K562 (cell line): ENCODE data around the gene STPG4. TPM values are rescaled to one million over a fixed set of nuclear protein-coding genes. Genes with fewer than 3 reads are reported as not detected.

Source experiments
- ARID1B ChIP-seq: fragments of 450-650 bp; IDR thresholded peaks from 2 replicates; pipeline ENCODE4 v1.6.1; 2016; ENCODE audit warnings: antibody characterized with exemption, mild to moderate bottlenecking, inconsistent platforms
- BCOR ChIP-seq: fragments of 450-650 bp; IDR thresholded peaks from 2 replicates; pipeline ENCODE4 v1.6.1; 2016
- CBFA2T2 ChIP-seq: fragments of 450-650 bp; conservative IDR thresholded peaks from 2 replicates; pipeline ENCODE4 v1.6.1; 2017; ENCODE audit warnings: mild to moderate bottlenecking
- CBFA2T3 ChIP-seq: fragments of 450-650 bp; IDR thresholded peaks from 2 replicates; pipeline ENCODE4 v1.6.1; 2017
- CTCF ChIP-seq, 3 experiments: IDR thresholded peaks in 2 of 3; conservative IDR thresholded peaks in 1 of 3; 2 replicates each; pipeline ENCODE4 v1.5.1; 2011 to 2012; ENCODE audit warnings: low read length in 3 of 3, mild to moderate bottlenecking in 3 of 3, control low read depth in 2 of 3, improper control_type of control experiment in 1 of 3, inconsistent platforms in 1 of 3, low read depth in 1 of 3, mixed read lengths in 1 of 3, moderate library complexity in 1 of 3; ENCODE audit not compliant: insufficient read depth in 2 of 3
- CUX1 ChIP-seq: fragments of 200-800 bp; sonication (Bioruptor generic); IDR thresholded peaks from 2 replicates; pipeline ENCODE4 v1.6.1; 2016; ENCODE audit warnings: missing genetic modification characterization, missing compliant biosample characterization
- HDAC1 ChIP-seq, 2 experiments: fragments of 450-650 bp; IDR thresholded peaks; 2 replicates each; pipeline ENCODE4 v1.6.1; 2016 to 2017; ENCODE audit warnings: inconsistent platforms in 1 of 2, mild to moderate bottlenecking in 1 of 2, moderate library complexity in 1 of 2
- NFE2 ChIP-seq: IDR thresholded peaks from 2 replicates; pipeline ENCODE4 v1.6.1; 2014; ENCODE audit warnings: antibody characterized with exemption, low read depth
- NR3C1 ChIP-seq: sonication (generic); formaldehyde crosslinking; IDR thresholded peaks from 2 replicates; pipeline ENCODE4 v1.8.1; 2022; ENCODE audit warnings: missing genetic modification reagents
- PKNOX1 ChIP-seq: fragments of 450-650 bp; IDR thresholded peaks from 2 replicates; pipeline ENCODE4 v1.6.1; 2016
- RUNX1 ChIP-seq: sonication (generic); IDR thresholded peaks from 2 replicates; pipeline ENCODE4 v1.6.1; 2016; ENCODE audit warnings: antibody characterized with exemption, low read depth
- SPI1 ChIP-seq: IDR thresholded peaks from 2 replicates; pipeline ENCODE4 v1.6.1; 2011; ENCODE audit warnings: low read depth, low read length, control low read depth, borderline replicate concordance
- ZNF324 ChIP-seq: fragments of 250-450 bp; sonication (Bioruptor Pico); IDR thresholded peaks from 2 replicates; pipeline ENCODE4 v1.4.0; 2020; ENCODE audit warnings: mild to moderate bottlenecking
- ZNF551 ChIP-seq: fragments of 250-450 bp; sonication (Bioruptor Pico); IDR thresholded peaks from 2 replicates; pipeline ENCODE4 v1.5.0; 2021; ENCODE audit warnings: mild to moderate bottlenecking, moderate library complexity
- ZNF609 ChIP-seq: sonication (generic); formaldehyde crosslinking; IDR thresholded peaks from 2 replicates; pipeline ENCODE4 v1.8.1; 2023; ENCODE audit warnings: missing genetic modification reagents, mild to moderate bottlenecking, borderline replicate concordance
- ZNF766 ChIP-seq: fragments of 200-800 bp; sonication (Bioruptor generic); conservative IDR thresholded peaks from 2 replicates; pipeline ENCODE4 v1.6.1; 2016; ENCODE audit warnings: missing genetic modification characterization, missing compliant biosample characterization
- polyA plus RNA-seq, 8 experiments: library from polyadenylated mRNA; depleted of rRNA in 4 of 8; stranded (reverse) in 5 of 8; unstranded in 3 of 8; fragments of >200 nt; fragmentation: Nextera tagmentation in 2 of 8; fragmentation: Illumina TruSeq in 1 of 8; extraction: Ambion mirVana in 2 of 8; extraction: Trizol in 1 of 8; gene quantifications; 2 replicates each; pipeline versions ENCODE4 v1.2.1 to v1.2.3, GENCODE V29; 2011 to 2014; ENCODE audit warnings: inconsistent platforms in 1 of 8, missing spikeins in 1 of 8
- total RNA-seq, 7 experiments: library from RNA; depleted of rRNA in 6 of 7; stranded (reverse); fragments of >200 nt in 6 of 7; fragmentation: Illumina TruSeq in 2 of 7; extraction: Trizol in 2 of 7; gene quantifications; 2 replicates each; pipeline versions ENCODE4 v1.2.1 to v1.2.3, GENCODE V29; 2011 to 2021; ENCODE audit warnings: low replicate concordance in 1 of 7

Gene STPG4
- total and polyA plus RNA-seq, 9 of the 15 experiments (the other 6 are each of a cell fraction or from before 2014, with no cell fraction given): 0.10 to 0.68 (median 0.22) TPM; not detected in 6

GRCh38 chr2:47088371-47089082 is 66.6 kb downstream of the STPG4 start (continued):
- TF ChIP-seq CBFA2T3 (peak; percentile 86), BCOR (no peak), HDAC1 (IDR thresholded peaks at IDR 0.05) (no peak), RUNX1 (no peak), SPI1 (no peak), CUX1 (no peak), NFE2 (no peak), ARID1B (peak; percentile 73), ZNF609 (CRISPR knock-in tag) (no peak), NR3C1 (CRISPR knock-in tag) (no peak), CBFA2T2 (peak; percentile 76), ZNF324 (CRISPR knock-in tag) (no peak), PKNOX1 (peak; percentile 44; the same call in 1 of the 2 replicates), ZNF766 (CRISPR knock-in tag) (peak; percentile 52; the same call in 1 of the 2 replicates), CTCF (IDR thresholded peaks at IDR 0.05 in 2 of 3, conservative IDR thresholded peaks at IDR 0.05 in 1 of 3; ENCODE audit: insufficient read depth in 2 of 3, low read depth in 1 of 3, low read length in 3 of 3) (0 out of 6 replicates have a peak, but pooled peaks of 2 of the 3 experiments have one; percentile 16 to 33), ZNF551 (CRISPR knock-in tag) (no peak)
